Fibroblast of upper back skin (primary cell): ENCODE measurements around the gene PARVB.
"Not testable (repeated sequence)": the region's sequence is repeated elsewhere in the genome, so short reads cannot be mapped to it uniquely, and the experiment has no call there.

Experiments used
- DNase-seq: peaks from one replicate; pipeline ENCODE4 v3.0.0-alpha.2; 2013

The PARVB gene

GRCh38 chr22:44091021-44091721 is 67.1 kb downstream of the PARVB start:
- DNase-seq = peak; percentile 6

- DNase-seq = no peak
Measured at GRCh38 chr22:44091751-44092150, 67.6 kb downstream of the PARVB start.

GRCh38 chr22:44092636-44093220 is 68.6 kb downstream of the PARVB start:
- no peak for DNase-seq

- no peak for DNase-seq
Measured at GRCh38 chr22:44093791-44094190, 69.7 kb downstream of the PARVB start.

GRCh38 chr22:44094751-44095302 is 70.7 kb downstream of the PARVB start:
- no peak for DNase-seq

DNA sequence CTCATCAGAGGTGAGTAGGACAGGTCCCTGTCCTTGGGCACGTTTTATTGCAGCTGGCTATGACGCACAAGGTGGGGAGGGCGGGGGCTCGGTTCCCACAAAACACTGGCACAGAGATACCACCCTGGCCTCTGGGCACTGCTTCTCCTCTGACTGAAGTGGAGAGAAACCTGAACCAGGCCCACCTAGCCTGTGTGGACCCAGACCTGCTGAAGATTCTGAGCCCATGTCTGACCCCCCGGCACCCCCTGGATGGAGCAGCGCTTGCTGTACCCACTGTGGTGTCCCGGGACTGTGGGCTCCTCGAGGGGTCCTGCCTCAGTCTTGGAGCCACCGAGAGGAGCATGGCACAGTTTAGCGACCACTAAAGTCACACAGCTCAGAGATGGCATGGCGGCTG is 72.6 kb downstream of the PARVB start:
- no peak for DNase-seq

DNA sequence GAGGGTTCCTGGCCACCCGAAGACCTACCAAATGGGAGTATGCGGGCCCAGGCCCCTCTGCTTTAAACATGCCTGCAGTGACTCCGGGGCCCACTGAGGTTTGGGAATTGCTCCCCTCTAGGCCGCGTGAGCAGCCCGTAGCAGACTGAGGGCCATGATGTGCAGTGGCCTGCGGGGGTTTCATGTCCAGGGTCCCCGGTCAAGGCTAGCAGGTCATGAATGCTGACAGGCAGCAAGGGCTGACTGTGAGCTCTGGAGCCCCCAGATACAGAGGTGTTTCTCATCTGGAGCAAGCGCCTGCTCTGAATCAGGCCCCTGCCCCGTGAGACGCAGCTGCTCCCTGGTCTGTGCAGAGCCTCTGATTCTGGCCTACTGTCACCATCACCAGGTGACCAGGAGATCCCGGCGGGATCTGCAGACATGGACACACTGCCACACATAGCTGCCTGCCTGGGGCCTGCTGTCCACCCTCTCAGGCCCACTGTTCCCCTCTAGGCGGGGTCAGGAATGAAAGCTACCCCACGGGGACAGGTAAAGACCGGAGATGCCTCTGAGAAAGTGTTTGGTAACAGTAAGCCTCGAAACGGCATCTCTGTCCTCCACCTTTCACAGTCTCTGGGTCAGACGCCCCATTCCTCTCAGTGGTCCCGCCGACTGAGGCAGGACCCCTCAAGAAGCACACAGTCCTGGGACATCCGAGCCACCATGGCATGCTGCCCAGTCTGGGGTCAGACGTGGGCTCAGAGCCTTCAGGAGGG is 73.3 kb downstream of the PARVB start:
- no peak for DNase-seq

DNA sequence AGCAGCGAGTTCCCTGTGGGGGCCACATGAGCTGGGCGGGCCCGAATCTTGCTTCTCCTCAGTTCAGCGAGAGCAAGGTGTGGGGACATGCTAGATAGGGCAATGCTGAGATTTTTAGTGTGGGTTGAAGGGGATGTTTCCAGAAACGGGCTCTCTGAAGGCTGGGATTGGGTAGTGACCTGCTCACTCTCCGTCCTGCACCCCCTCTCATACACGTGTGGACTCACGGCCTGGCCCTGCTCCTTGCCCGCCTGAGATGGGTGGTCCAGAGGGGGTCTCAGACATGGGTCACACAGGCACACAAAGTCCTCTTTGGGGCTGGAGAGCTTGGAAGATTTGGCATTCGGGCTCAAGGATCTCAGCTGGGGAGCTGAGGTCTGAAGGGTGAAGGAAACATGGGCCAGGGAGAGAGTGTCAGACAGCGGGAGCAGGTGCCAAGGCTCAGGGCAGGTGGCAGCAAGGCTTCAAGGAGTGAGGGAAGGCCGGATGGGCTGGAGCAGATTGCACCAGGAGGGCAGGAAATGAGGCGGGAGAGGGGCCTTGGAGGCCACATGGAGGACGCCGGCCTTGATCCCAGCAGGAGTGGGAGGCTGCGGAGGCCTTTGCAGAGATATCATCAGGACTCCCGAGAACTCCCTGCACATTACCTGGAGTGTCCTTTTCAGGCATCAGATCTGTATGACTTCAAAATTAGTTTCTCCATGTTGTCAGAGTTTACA is 74.1 kb downstream of the PARVB start:
- no peak for DNase-seq

DNA sequence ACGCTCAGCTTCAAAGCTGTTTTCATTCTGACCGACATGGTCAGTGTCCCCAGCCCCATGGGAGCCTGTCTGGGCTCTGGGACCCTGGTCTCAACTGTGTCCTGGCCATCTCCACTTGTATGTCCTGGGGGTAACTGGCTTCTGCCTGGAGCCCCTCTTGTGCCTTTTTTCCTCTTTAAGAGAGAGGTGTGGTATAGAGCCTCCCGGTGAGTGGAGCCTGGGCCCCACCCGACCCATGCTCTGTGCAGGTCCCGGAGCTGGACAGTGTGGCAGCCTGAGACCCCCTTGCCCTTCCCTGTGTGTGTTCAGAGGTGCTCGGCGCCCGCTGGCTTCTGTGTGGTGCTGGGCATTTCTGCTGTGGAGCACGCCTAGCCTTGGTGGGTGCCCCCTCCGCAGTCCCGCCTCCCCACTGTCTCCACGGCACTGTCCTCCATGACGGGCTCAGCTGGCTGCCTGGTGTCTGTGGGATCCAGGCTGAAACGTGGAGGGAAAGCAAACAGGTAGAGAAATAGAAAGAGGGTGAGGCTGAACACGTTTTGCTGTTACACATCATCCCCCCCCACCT is 74.9 kb downstream of the PARVB start:
- DNase-seq = no peak

GRCh38 chr22:44099696-44100095 is 75.6 kb downstream of the PARVB start:
- DNase-seq = no peak

DNA sequence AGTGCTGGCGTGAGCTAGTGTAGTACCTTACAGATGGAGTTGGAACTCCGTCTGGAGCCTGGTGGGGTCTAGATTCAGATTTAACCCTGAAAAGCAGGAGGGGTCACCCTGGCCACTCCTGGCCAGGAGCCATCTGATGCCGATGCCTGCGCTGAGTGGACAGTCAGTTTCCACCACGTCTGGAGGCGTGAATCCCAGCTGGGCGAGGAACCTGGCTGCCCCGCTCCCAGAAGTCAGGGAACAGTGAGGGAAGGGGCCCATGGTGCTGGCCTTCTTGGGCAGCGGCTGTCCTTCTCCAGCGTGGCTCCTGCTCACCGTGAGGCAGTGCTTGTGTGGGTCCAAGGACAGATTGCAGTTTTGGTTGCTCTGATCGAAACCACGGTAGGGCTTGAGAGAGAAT is 76.3 kb downstream of the PARVB start:
- DNase-seq = no peak

GRCh38 chr22:44102121-44102520 is 78.0 kb downstream of the PARVB start:
- no peak for DNase-seq

DNA sequence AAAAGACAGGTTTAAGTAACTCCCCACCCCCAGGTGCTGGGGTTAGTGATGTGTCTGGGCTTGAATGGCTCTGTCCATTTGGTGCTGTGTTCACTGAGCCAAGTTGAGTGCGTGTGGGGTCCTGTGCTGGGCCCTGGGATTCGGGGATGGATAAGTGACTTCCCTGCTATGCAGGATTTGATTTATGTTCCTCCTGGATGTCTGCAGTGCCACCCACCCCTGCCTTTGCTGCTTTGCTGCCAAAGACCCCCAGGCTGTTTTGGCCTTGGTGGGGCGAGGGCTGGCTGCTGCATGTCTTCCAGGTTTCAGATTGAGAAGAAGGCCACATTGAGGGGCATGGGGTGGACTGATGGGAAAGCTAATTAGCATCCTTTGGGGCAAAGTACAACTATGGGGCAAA is 78.8 kb downstream of the PARVB start:
- DNase-seq = no peak

DNA sequence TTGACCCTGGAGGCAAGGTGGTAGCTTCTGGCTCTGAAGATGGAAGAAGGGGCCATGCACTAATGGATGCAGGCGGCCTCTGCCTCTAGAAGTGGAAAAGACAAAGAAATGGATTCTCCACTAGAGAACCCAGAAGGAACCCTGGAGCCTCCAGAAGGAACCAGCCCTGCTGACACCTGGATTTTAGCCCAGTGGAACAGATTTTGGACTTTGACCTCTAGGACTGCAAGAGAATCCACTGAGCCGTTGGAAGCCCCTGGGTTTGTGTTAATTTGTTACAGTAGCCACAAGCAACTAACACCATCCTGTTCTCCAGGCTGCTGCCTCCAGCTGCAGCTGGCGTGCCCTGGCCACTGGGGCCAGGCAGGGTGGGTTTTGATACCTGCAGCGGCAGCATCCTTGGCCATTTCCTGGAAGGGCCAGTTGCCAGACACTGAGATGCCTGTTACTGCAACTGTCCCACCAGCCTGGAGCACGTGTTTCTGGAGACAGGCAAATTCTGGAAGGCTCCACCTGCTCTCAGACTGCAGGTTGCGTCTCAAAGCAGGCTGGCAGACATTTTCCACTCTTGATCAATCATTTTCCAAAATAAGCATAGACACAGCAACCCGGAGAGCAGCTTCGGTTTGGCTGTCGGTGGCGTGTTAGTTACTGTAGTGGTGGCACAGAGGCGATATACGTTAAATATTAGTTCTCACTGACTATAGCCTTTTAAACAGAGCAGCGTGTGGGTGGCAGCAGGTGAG is 79.8 kb downstream of the PARVB start:
- DNase-seq = no peak

- no peak for DNase-seq
Measured at GRCh38 chr22:44107340-44107739, 83.2 kb downstream of the PARVB start.

DNA sequence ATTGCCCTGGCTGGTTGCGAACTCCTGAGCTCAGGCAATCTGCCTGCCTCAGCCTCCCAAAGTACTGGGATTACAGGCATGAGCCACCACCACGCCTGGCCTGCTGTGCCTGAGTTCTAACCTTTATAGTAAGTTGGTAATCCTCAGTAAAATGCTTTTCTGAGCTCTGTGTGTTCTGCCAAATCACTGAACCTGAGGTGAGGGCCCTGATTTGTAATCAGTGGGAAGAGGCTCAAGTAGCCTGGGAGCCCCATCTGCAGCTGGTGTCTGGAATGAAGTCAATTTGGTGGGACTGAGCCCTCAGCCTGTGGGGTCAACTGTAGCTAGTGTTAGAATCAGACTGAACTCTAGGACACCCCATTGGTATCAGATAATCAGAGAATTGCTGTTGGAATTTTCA is 84.0 kb downstream of the PARVB start:
- no peak for DNase-seq

DNA sequence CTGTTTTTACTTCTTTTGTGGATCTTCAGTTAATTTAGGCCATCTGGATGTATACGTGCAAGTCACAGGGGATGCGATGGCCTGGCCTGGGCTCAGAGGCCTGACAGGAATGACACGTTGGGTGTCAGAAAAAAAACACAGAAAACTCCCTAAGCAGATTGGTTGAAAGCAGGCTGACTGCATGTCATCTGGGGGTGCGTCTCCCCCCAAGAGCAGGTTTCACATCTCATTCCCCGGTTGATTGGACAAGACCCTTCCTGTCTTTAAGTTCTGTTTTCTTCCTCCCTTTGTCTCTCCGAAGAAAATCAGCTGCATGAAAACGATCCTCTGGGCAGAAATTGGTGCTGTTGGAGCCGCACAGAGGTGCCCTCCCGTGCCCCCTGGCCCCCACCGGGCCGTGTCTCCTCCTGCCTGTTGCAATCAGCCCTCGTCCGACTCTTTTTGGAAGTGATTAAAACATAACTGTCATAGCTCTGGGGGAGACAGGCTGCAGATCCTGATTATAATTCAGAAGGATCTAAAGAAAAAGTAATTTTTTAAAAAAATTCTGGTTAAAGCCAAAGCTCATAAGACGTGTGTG is 84.8 kb downstream of the PARVB start:
- no peak for DNase-seq

- DNase-seq = no peak
Measured at GRCh38 chr22:44109416-44109815, 85.3 kb downstream of the PARVB start.

- not testable (repeated sequence) for DNase-seq
Measured at GRCh38 chr22:44110656-44111055, 86.6 kb downstream of the PARVB start.

GRCh38 chr22:44111562-44112155 is 87.6 kb downstream of the PARVB start:
- DNase-seq = no peak

DNA sequence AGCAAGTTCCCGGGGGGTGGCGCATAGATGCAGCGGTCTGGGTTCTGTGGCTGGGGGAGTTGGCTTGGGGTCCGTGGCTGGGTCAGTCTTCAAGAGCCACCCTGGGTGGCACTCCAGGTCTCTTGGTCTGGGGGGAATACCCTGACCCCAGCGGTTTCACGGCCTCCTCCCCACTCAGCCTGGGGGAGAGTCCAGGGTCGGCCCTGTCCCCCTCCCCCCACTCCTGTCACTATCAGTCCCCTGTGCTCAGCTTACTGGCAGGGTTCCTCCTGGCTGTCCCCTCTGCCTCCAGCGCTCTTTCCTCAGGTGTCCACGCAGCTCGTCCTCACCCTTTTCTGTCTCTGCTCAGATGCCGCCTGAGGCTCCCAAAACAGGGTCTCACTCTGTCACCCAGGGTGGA is 88.1 kb downstream of the PARVB start:
- DNase-seq = no peak
